ENCODE data around the gene CHI3L2.

The CHI3L2 gene

GRCh38 chr1:111241797-111242196 lies 14.3 kb downstream of the CHI3L2 start:
- DNase-seq (ENCODE audit: low read depth): no peak
- H3K4me3 ChIP-seq (ENCODE audit: low read depth, low read length): no peak overlapping the region

GRCh38 chr1:111242805-111243523 lies 15.5 kb downstream of the CHI3L2 start:
- H3K4me3 ChIP-seq (ENCODE audit: low read depth, low read length): no peak overlapping the region
- no peak for DNase-seq (ENCODE audit: low read depth)

GRCh38 chr1:111247125-111247838 lies 19.8 kb downstream of the CHI3L2 start:
- no peak overlapping the region for H3K4me3 ChIP-seq (ENCODE audit: low read depth, low read length)
- DNase-seq (ENCODE audit: low read depth): no peak

GRCh38 chr1:111249960-111250359 lies 22.4 kb downstream of the CHI3L2 start:
- no peak overlapping the region for H3K4me3 ChIP-seq (ENCODE audit: low read depth, low read length)
- no peak for DNase-seq (ENCODE audit: low read depth)

- no peak for DNase-seq (ENCODE audit: low read depth)
- no peak overlapping the region for H3K4me3 ChIP-seq (ENCODE audit: low read depth, low read length)
Observed at GRCh38 chr1:111251570-111251969, 24.1 kb downstream of the CHI3L2 start.

GRCh38 chr1:111252786-111253185 lies 25.3 kb downstream of the CHI3L2 start:
- no peak for DNase-seq (ENCODE audit: low read depth)

GRCh38 chr1:111253876-111254275 lies 26.4 kb downstream of the CHI3L2 start:
- no peak overlapping the region for H3K4me3 ChIP-seq (ENCODE audit: low read depth, low read length)
- DNase-seq (ENCODE audit: low read depth): no peak

More at GRCh38 chr1:111252786-111253185, 25.3 kb downstream of the CHI3L2 start:
- H3K4me3 ChIP-seq (ENCODE audit: low read depth, low read length): no peak overlapping the region

GRCh38 chr1:111256988-111257658 lies 29.6 kb downstream of the CHI3L2 start:
- no peak overlapping the region for H3K4me3 ChIP-seq (ENCODE audit: low read depth, low read length)
- no peak for DNase-seq (ENCODE audit: low read depth)

- DNase-seq (ENCODE audit: low read depth): no peak
- H3K4me3 ChIP-seq (ENCODE audit: low read depth, low read length): no peak overlapping the region
Observed at GRCh38 chr1:111267801-111268508, 40.4 kb downstream of the CHI3L2 start.

- DNase-seq (ENCODE audit: low read depth): no peak
- no peak overlapping the region for H3K4me3 ChIP-seq (ENCODE audit: low read depth, low read length)
Observed at GRCh38 chr1:111269825-111270406, 42.4 kb downstream of the CHI3L2 start.

GRCh38 chr1:111270771-111271463 lies 43.4 kb downstream of the CHI3L2 start:
- no peak overlapping the region for H3K4me3 ChIP-seq (ENCODE audit: low read depth, low read length)
- DNase-seq (ENCODE audit: low read depth): no peak

GRCh38 chr1:111271464-111271801 lies 43.9 kb downstream of the CHI3L2 start:
- H3K4me3 ChIP-seq (ENCODE audit: low read depth, low read length): no peak overlapping the region
- DNase-seq (ENCODE audit: low read depth): no peak

- no peak for DNase-seq (ENCODE audit: low read depth)
- H3K4me3 ChIP-seq (ENCODE audit: low read depth, low read length): no peak overlapping the region
Observed at GRCh38 chr1:111272081-111272480, 44.6 kb downstream of the CHI3L2 start.

GRCh38 chr1:111274653-111275052 lies 47.1 kb downstream of the CHI3L2 start:
- DNase-seq (ENCODE audit: low read depth): no peak
- H3K4me3 ChIP-seq (ENCODE audit: low read depth, low read length): no peak overlapping the region

- peak; percentile 48 for DNase-seq (ENCODE audit: low read depth)
- no peak overlapping the region for H3K4me3 ChIP-seq (ENCODE audit: low read depth, low read length)
Observed at GRCh38 chr1:111275079-111275478, 47.6 kb downstream of the CHI3L2 start.

GRCh38 chr1:111275780-111276433 lies 48.4 kb downstream of the CHI3L2 start:
- no peak for DNase-seq (ENCODE audit: low read depth)
- H3K4me3 ChIP-seq (ENCODE audit: low read depth, low read length): no peak overlapping the region

- DNase-seq (ENCODE audit: low read depth): no peak
- no peak overlapping the region for H3K4me3 ChIP-seq (ENCODE audit: low read depth, low read length)
Observed at GRCh38 chr1:111279144-111279543, 51.6 kb downstream of the CHI3L2 start.

- no peak for DNase-seq (ENCODE audit: low read depth)
Observed at GRCh38 chr1:111280267-111280666, 52.8 kb downstream of the CHI3L2 start.

GRCh38 chr1:111281411-111281810 lies 53.9 kb downstream of the CHI3L2 start:
- DNase-seq (ENCODE audit: low read depth): no peak
- H3K4me3 ChIP-seq (ENCODE audit: low read depth, low read length): no peak overlapping the region

More at GRCh38 chr1:111280267-111280666, 52.8 kb downstream of the CHI3L2 start:
- H3K4me3 ChIP-seq (ENCODE audit: low read depth, low read length): no peak overlapping the region
